ENCODE data around the gene ARMC12.

Gene ARMC12

DNA sequence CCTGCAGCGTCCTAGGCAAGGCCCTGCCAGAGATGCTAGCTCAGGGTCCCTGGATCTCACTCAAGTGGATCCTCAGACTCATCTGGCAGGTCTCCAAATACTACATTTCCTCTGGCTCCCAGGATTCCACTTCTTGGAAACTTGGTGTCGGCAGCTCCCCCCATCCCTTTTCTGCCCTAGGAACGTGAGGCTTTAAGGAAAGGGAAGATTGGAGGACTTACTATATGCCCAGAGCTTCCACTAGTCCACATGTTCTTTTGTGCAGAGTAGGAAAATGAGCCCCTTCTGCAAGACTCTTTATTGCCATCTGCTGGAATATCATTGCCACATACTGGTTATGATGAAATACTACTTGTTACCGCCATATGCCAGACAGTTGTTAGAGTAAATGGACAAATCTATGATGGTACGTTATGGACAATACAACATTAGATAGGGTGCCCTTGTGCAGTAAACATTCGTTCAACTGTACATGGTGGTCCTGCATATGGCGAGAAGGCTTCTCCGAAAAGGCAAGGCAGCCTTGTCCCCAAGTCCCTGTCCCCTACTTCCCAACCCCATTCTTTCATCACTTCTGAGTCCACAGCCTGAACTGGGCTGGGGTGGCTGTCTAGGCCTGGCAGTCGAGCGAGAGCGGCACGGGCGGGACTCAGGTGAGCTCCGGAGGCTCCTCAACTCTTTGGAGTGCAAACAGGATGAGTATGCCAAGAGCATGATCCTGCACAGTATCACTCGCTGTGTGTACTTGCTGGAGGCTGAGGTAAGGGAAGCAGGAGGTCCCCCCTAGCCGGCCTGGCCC, 780 bp downstream of the ARMC12 start:
- peak; percentile 80 for DNase-seq

DNA sequence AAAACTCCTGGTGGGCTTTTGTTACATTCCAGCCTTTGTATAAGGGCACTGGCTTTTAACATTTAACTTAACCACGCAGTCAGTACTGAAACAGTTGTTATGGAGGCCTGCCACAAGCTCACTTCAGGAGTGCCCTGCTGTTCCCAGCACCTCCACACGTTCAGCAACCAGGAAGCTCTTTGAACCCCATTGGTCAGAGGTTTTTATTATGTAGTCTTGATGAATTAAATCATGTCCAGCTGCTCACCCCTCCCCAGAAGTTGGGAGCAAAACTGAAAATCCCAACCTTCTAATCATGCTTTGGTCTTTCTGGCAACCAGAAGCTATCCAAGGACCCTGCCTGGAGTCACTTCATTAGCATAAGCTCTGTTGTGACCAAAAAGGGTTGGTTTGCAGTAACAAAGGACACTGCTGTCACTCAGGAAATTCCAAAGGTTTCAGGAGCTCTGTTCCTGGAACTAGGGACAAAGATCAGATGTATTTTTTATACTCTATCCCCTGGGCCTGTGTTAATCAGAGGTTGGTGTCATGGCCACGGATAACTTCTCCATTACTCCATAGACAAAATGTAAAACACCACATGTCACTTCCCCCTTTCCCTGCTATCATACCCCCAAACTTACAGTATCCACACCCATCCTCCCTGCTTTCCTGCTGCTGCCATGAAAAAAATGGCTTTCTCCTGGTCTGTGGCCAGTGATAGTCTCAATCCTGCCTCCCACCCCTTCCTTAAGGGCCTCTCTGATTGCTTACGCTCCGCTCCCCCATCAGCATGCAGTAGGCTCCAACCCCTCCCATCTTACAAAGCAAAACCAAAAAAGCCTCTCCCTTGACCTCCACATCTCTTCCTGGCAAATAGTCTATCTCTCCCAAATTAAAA, 3.1 kb downstream of the ARMC12 start:
- DNase-seq = no peak

DNA sequence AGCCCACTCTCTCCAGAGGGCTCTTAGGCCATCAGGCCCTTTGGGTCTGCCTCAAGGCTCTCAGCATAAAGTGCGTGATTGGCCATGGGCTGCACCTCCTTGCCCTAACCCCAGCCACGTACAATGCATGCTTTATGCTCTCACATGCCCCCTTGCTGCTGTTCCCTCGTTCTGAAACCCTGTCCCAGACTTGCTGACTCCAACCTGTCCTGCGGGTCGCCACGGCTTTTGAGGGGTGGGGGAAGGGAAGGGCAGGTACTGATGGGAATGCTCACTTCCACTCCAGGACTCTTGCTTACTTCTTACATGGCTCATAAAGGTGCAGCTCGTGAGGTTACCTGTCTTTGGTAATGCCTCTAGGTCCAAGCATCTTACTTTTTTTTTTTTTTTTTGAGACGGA, 6.0 kb downstream of the ARMC12 start:
- DNase-seq = no peak

DNA sequence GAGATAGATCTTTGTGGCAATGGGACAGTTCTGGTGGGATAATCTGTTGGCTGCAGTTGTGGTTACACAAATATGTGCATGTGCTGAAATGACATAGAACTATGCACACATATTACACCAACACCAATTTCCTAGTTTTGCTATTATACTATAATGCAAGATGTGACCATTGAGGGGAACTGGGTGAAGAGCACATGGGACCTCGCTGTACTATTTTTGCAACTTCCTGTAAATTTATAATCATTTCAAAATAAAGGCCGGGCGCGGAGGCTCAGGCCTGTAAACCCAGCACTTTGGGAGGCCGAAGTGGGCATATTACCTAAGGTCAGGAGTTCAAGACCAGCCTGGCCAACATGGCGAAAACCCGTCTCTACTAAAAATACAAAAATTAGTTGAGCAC, 8.7 kb downstream of the ARMC12 start:
- DNase-seq = no peak

- no peak for DNase-seq
These were observed 9.7 kb downstream of the ARMC12 start for GRCh38 chr6:35746516-35746915.

DNA sequence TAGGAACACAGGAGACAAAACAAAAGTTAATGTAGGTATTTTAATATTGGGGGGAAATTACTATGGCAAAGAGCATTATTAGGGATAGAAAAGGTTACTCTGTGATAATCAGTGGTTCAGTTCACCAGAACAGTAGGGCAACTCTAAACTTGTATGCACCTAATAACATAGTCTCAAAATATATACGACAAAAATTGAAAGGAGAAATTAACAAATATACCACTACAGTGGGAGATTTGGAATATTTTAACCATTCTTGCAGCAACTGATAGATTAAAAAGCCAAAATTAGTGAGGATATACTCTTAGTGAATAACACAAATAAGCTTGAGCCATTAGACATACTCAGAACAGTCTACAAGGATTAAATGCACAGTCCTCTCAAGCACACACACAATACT, 11.0 kb downstream of the ARMC12 start:
- no peak for DNase-seq

GRCh38 chr6:35750557-35750956, 13.7 kb downstream of the ARMC12 start:
- no peak for DNase-seq

- DNase-seq = no peak
These were observed 14.8 kb downstream of the ARMC12 start for GRCh38 chr6:35751594-35751993.

GRCh38 chr6:35752330-35752729, 15.5 kb downstream of the ARMC12 start:
- DNase-seq = no peak

- DNase-seq = no peak
These were observed 17.8 kb downstream of the ARMC12 start for GRCh38 chr6:35754452-35755277.

- DNase-seq = no peak
These were observed 18.6 kb downstream of the ARMC12 start for GRCh38 chr6:35755278-35755924.

GRCh38 chr6:35757456-35758123, 20.8 kb downstream of the ARMC12 start:
- peak; percentile 8 for DNase-seq

- no peak for DNase-seq
These were observed 22.6 kb downstream of the ARMC12 start for GRCh38 chr6:35759426-35759825.

GRCh38 chr6:35765739-35766138, 28.9 kb downstream of the ARMC12 start:
- DNase-seq = no peak

GRCh38 chr6:35769211-35769610, 32.4 kb downstream of the ARMC12 start:
- DNase-seq = no peak

DNA sequence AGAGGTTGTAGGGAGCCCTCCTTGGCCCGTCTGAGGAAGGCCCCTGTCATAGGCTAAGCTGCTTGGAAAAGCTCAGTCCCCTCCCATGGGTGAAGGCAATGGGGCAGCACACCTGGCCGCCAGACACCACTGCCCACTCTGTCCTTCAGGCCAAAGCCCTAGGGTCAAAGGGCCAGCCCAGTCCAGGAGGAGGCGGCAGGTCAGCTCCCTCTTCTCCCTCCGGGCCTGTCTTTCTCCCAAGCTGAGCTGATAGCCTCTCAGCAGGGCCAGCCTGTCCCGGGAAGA, 34.5 kb downstream of the ARMC12 start:
- DNase-seq = no peak

DNA sequence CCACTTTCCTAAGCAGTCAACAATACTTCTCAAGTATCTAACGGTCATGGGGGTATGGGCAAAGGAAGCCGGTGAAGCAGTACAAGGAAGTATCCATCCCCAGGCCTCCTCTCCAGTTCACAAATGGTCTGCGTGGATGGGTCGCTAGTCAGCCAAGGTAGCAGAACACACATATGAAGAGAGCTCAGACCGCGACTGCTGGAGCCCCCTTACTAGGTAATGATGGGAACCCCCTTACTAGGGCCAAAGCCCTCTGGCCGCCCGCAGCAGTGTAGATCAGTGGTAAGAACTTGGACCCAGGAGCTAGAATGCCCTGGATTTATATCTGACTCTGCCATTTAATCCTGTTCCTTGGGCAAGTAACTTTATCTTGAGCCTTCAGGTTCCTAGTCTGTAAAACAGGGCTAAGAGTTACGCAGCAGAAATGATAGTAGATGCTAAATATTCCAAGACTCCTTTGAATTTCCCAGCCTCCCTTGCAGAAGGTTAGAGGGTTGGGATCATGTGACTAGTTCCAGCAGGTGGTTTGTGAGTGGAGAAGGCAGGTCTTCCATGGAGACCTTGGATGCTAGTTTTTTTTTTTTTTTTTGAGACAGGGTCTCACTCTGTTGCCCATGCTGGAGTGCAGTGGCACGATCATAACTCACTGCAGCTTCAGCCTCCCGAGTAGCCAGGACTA, 37.4 kb downstream of the ARMC12 start:
- no peak for DNase-seq

DNA sequence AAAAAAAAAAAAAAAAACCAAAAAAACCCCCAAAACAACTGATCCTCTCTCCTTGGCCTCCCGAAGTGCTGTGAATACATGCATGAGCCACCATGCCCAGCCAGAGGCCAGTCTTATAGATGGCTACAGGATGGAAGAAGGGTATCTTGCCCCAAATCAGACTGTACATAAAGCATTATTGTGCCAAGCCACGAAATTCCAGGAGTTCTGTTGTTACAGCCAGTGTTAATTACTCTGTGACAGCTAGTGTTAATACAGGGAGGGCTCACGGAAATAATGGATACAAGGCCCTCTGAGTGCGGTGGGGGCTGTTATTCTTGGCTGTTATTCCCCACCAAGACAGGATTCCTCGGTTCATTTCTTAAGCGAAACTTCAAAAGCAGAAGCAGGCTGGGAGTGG, 38.2 kb downstream of the ARMC12 start:
- DNase-seq = no peak

- no peak for DNase-seq
These were observed 39.8 kb downstream of the ARMC12 start, which contains the start of gene CLPSL2 for GRCh38 chr6:35776364-35777215. TSS of gene CLPSL2 (plus strand) at chr6:35776598. CDS start at chr6:35776619, 21 bp downstream.

GRCh38 chr6:35777356-35778102, 40.7 kb downstream of the ARMC12 start:
- DNase-seq = no peak
